HG03378 (cell line): ENCODE measurements around the gene DAPK2.
"Not testable (repeated sequence)": the region's sequence is repeated elsewhere in the genome, so short reads cannot be mapped to it uniquely, and the experiment has no call there.

Experiments used
- ATAC-seq: cut with Tn5 transposase; IDR thresholded peaks from one replicate; pipeline ENCODE4 v1.9.1; 2021; ENCODE audit warnings: mild to moderate bottlenecking, moderate library complexity; ENCODE audit not compliant: unreplicated experiment

DAPK2 gene

DNA sequence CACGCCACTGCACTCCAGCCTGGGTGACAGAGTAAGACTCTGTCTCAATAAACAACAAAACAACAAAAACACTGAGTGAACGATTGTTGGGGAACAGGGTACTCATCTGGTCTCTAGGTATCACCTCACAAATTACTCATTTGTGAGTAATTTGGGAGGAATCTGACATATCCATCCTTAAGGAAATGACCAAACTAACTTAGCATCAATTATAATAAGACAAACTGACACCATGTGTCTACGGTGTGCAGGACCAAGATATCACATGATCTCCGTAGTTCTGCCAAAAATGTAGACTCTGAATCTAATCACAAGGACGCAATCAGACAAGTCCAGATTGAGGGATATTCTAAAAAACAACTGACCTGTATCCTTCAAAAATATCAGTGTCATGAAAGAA is 12.0 kb upstream of the DAPK2 start:
- ATAC-seq: no peak

DNA sequence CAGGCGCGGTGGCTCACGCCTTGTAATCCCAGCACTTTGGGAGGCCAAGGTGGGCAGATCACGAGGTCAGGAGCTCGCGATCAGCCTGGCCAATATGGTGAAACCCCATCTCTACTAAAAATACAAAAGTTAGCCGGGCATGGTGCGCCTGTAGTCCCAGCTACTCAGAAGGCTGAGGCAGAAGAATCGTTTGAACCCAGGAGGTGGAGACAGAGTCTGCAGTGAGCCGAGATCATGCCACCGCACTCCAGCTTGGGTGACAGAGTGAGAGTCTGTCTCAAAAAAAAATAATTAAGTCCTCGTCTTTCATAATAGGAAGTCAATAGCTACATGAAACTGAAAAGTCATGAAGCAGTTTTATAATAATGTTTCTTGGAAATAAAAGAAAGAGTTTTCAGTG is 7.4 kb upstream of the DAPK2 start:
- not testable (repeated sequence) for ATAC-seq

GRCh38 chr15:64052925-64053491 is 6.7 kb upstream of the DAPK2 start:
- ATAC-seq: no peak

DNA sequence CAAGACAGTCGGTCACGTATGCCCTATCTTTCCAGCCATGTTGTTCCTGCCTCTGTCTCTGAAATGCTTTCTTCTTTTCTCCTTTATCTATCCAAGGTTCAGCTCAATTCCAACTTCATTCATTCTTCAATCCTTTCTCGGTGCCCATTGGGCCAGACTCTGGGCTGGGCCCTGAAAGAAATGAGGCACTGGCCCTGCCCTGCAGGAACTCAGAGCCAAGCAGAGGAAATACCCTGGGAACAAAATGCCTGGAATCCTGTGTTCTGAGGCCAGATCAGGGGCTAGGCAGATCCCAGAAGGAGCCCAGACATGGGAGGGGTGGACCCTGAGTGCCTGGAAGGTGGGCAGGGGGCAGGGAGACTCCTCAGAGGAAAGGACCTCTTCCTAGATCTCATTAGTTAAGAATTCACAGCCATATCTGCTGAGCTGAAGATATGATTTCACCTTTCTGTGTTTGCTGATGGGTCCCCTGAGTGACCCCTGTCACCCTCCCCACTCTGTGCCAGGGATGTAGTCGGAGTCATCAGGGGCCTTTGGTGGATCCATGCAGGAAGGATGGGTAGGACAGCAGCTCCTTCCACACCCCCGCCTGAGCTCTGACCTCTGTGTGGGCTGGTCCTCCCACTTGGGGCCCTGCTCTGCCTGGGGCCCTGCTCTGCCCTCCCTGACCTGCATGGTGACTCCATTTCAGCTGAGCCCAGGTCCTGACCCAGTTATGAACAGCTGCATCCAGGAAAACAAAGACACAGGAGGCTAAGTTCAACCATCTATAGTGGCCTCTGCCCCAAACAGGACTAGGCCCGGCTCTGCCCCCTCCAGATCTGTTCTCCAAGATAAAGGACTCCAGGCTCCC is 5.3 kb upstream of the DAPK2 start:
- ATAC-seq: no peak

- no peak for ATAC-seq
These were observed 4.8 kb upstream of the DAPK2 start for GRCh38 chr15:64051093-64051402.

DNA sequence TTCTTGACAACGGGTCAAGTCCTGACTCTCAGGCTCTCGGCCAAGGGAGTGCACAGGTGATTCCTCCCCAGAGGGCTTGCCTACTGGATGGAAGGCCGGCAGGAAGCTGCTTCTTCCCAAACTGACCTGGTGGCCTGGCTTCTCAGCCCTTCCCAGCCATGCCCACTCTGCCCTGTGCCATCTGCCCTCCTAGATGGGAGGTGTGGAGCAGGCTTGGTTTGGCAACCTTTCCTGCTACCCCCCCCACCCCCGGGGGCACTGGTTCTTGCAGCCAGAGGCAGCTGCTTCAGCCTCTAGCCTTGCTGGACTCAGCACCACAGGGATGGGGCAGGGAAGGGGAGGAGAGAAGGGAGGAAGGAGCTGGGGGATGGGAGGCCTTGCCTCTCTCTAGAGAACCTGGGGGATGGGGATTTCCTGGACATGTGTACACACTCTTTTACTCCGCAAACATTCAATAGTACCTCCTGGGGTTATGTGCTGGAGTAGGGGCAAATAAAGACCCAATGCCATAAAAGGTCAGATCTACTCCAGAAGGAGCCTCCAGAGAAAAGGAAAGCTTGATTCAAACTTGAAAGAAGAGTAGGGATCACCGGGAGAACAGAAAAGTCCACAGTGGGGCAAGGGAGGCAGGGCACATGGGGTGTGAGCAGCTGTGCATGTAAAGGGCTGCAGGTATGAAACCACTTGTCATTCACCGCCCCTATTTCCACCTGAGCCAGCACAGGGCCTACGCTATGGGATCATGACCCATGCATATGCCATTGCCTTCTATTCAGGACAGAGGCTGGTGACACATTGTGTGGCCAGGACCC is 4.2 kb upstream of the DAPK2 start:
- no peak for ATAC-seq

GRCh38 chr15:64048781-64049460 is 2.6 kb upstream of the DAPK2 start:
- no peak for ATAC-seq

DNA sequence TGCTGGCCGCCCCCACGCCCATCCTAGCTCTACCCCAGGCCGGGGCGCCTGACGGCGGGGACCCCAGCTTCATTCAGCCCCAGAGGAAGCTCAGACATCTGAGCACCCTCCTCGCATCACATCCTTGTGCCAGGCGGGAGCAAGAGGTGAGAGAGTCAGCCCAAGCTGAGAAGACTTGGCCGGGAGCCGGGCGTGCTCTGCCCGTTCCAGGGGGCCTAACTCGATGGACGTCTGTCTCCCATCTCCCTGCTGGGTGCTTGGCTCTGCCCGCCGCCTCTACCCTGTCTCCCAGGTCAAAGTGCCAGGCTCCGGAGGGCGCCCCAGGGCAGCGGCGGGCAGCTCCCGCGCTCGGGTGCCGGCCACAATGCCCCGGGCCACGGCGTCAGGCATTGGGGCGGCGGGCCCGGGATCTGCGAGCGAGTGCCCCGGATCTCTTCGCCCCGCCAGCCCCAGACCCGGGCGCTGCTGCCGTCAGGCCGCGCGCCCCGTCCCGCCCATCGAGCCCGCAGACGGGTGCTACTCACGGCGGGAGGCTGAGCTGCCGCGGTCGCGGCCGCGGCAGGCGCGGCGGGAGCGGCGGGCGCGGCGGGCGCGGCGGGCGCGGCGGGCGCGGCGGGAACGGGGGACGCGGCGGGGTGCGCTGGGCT is 388 bp downstream of the DAPK2 start:
- no peak for ATAC-seq

DNA sequence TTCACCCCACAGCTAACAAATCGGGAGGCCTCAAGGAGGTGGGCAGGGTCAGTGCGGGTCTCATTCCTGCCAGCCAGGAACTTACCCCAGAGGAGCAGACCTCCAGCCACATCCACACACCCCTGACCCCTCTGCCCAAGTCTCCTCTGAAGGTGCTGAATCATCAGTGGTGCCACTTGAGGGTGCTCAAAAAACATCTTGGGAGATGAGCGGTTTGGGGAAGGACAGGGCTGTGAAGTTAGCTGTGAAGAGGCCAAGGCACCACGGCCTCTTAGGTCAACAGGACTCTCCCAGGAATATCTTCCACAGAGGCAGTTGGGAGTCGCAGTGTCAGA is 1.2 kb downstream of the DAPK2 start:
- ATAC-seq: no peak

GRCh38 chr15:64044300-64045100 is 1.8 kb downstream of the DAPK2 start:
- no peak for ATAC-seq

- no peak for ATAC-seq
These were observed 7.2 kb downstream of the DAPK2 start for GRCh38 chr15:64038878-64039610.

DNA sequence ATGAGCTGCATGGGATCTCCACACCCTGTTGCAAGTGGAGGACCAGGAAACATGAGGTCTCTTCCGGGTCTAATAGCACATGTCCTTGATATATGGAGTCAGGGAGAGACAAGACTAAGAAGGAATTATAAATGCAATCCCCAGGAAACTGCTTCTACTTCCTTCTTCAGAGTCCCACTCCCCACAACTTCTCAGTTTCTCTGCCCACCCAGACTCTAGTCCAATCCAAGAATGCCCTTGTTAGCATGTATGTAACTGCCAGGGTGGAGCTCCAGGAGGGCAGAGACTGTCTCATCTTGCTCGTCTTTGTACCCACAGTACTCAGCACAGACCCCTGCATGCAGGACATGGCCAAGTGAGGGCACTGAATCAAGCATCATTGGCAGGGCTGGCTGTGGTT is 8.3 kb downstream of the DAPK2 start:
- ATAC-seq: no peak

GRCh38 chr15:64037116-64037515 is 9.2 kb downstream of the DAPK2 start:
- no peak for ATAC-seq

DNA sequence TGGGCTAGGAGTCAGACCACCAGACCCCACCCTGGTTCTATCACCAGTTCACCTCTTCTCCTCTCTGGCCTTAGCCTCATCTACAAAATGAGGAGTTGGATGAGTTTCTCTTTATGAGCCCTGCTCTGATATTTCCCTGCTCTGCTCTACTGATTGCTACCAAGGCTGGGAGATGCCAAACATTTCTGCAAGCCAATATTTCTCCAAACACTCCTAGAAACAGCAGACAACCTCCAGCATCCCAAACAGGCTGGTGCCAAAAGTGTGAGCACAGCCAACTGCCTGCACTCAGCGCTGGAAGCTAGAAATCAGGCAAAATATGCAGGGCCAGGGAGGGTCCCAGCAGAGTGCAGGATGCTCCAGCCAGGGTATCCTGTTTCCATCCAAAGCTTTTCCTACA is 10.8 kb downstream of the DAPK2 start:
- no peak for ATAC-seq

GRCh38 chr15:64034519-64034918 is 11.8 kb downstream of the DAPK2 start:
- no peak for ATAC-seq

GRCh38 chr15:64032329-64032728 is 14.0 kb downstream of the DAPK2 start:
- ATAC-seq: no peak

- no peak for ATAC-seq
These were observed 16.2 kb downstream of the DAPK2 start for GRCh38 chr15:64030123-64030522.

- no peak for ATAC-seq
These were observed 16.7 kb downstream of the DAPK2 start for GRCh38 chr15:64029633-64030032.

DNA sequence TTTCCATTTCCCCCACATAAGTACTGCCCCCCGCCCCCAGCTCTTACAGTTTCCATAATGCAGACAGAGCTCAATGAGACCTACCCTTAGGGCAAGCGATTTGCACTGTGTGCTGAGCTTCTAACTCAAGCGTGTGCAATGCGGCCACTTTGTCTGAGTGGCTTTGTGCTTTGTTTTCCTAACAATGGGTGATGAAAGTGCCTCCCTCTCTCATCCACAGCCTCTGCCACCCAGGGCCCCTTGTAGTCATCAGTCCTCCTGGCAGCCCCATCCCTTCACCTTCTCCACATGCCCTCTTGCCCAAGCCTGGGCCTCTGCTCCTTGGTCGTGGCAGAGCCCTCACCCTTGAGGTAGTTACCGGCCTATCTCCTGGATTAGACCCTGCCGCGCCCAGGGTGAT is 17.2 kb downstream of the DAPK2 start:
- ATAC-seq: no peak

DNA sequence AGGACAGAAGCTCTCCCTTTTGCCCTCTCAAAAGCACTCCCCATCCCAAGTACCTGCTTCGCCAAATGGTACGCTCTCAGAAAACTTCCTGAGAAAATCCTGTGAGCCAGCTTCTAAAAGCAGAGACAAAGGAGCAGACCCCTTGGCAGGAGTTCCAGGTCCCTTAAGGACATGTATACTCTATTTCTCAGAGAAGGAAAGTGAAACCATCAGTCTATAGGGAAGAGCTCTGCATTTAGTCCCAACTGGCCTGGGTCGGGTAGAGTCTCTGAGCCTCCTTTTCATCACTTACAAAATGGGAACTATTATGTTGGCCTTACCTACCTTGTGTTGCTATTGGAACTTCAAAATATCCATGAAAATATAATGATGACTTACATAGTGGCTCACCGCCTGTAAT is 19.7 kb downstream of the DAPK2 start:
- no peak for ATAC-seq
